ENCODE measurements around the gene CT47A1.
"Not testable (repeated sequence)": the region's sequence is repeated elsewhere in the genome, so short reads cannot be mapped to it uniquely, and the experiment has no call there.

The CT47A1 gene

DNA sequence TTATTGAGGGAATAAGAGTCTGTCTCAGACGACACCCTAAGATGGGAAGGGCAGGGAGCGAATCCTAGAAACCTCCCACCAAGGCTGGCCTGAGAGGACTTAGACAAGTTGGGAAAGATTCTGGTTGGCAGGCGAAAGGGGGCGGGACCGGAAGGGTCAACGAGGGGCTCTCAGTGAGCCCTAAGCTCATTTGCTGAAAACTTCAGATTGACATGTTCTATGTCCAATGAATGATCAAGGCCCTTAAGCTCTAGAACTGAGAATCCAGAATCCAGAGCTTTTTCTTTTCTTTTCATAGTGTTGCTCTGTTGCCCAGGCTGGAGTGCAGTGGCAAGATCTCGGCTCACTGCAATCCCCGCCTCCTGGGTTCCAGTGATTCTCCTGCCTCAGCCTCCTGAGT, at the start of gene CT47A1:
CT47A1 (minus strand) TSS at position 101 of the 400 bp plus-strand sequence. CDS start 231 bp downstream, outside the sequence.
- not testable (repeated sequence) for DNase-seq

DNA sequence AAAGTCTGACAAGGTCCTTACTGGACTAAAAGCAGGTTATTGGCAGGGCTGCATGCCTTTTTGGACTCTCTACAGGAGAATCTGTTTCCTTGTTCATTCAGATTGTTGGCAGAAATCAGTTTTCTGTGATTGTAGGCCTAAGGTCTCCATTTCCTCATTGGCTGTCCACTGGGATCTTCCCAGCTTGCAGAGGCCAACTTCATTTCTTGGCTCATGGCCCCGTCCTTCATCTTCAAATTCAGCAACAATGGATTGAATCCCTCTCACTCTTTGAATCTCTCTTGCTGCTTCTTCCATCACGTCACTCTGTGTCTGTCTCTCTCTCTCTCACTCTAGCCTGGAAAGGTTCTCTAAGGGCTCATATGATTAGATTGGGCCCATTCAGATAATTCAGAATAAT, 47.0 kb upstream of the CT47A1 start:
- DNase-seq: no peak

DNA sequence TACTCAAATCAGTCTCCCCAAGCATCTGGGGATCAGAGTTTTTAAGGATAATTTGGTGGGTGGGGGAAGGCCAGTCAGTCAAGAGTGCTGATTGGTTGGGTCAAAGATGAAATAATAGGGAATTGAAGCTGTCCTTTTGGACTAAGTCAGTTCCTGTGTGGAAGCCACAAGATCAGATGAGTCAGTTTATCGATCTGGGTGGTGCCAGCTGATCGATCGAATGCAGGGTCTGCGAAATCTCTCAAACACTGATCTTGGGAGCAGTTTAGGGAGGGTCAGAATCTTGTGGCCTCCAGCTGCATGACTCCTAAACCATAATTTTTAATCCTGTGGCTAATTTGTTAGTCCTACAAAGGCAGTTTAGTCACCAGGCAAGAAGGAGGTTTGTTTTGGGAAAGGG, 44.5 kb upstream of the CT47A1 start:
- no peak for DNase-seq

DNA sequence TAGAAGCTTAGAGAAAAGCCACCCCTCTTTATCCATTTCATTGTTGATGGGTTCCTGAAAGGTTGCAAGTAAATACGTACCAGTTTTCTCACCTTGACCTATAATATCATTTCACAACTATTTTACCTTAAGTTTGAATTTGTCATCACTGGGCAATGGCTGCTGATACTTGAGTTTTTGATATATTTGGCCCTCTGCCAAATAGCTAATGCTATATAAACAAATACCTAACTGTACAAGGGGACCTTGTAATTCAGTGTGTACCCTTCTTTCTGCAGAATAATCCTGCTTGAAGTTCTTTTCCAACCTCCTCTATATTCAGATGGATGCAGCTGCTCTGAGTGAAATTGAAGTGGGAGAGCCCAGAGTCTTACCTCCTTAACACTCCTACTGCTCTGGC, 42.9 kb upstream of the CT47A1 start:
- DNase-seq: no peak

DNA sequence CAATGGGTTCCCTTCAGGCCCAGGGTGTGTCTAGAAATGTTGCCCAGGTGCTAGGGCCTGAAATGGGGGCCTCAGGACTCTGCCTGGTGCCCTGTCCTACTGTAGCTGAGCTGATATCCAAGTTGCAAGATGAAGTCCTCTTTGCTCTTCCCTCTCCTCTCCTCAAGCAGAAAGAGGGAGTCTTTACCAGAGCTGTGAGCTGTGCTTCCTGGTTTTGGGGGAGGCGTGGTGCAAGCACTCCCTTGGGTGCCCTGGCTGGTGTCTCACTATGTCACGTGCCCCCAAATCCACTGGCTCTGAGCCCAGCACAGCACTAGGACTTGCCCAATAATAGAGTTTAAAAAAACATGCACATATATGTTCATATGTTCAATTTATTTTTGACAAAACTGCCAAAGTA, 29.3 kb upstream of the CT47A1 start:
- no peak for DNase-seq

DNA sequence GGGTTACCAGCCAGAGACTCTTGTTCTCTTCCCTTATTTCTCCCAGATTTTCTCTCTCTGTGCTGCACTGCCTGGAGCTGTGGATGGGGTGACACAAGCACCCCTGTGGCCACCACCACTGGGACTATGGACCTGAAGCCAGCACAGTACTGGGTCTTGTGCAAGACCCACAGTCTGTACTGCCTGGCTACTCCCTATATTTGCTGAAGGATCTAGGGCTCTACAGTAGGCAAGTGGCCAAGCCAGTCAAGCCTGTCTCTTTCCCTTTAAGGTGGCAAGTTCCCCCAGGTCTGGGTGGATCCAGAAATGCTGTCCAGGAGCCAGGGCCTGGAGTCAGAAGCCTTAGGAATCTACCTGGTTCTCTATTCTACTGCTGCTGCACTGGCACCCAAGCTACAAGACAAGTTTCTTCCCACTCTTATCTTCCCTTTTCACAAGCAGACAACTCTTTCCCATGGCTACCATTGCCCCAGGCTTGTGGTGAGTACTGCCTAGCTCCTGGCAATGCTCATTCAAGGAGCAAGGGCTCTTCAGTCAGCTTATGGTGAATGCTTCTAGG, 28.4 kb upstream of the CT47A1 start:
- no peak for DNase-seq

DNA sequence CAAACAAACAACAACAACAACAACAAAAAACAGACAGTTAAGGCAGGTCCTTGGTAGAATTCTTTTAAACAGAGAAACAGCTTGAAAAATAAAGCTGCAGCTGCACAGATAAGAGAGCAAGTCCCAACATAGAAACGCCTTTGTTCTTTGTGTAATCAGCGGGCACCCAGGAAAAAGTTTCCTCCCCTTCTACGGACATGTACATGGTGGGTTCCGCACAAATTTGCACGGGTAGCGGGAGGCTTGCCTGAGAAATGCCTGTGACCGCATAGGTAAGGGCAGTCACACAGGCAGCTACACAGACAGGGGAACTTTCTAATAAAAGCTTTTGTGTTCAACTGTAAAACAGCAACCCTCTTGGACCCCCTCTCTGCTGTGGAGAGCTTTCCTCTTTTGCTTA, 25.7 kb upstream of the CT47A1 start:
- no peak for DNase-seq

DNA sequence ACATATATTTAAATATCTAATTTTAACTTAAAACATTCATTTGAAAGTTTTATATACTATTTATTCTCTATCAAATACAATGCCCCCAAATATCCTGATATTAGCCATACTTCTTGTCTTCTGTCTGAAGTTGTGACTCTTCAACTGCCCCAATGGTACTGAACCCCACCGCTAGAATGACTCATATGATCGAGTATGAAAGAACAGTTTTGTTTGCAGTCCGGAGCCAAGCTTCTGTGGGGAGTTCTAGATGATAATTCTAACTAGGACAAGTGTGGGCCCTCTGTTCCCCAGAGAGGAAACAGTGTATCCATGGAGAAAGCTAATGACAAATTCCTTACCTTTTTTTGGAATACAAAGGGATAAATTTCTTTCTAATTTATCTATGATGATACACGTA, 24.7 kb upstream of the CT47A1 start:
- no peak for DNase-seq

DNA sequence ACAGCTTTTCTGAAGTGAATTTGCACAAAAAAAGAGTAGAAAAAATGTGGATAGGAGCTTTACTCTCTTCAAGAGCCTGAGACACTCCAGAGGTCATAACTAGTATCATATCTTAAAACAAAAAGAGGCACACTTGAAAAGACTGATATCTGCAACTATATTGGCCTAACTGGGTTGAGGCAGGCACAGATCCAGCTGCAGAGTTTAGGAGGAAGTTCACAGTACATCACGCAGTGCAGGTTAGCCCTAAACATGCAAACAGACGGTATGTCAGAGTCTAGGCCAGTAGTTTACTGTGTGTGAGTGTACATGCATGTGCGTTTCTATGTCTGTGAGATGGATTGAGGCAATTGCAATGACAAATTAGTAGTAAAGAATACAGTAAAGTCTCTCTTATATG, 24.2 kb upstream of the CT47A1 start:
- DNase-seq: no peak

DNA sequence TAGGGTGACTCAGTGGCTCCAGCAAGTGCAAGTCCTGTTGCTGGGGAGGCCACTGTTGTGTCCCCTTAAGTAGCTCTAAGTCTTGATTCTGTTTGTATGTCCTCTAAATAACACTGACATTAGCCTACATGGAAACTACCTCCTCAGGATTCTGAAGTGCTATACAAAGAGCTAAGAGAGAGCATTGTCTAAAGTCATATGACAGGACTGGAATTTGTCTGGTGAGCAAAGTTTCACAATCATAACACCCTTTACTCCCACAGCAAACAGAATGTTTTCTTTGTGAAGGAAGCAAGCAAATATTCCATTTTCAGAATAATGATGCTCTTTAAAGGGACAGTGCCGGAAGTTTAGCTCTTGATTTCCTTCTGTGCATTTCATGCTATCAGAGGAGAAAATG, 23.4 kb upstream of the CT47A1 start:
- DNase-seq: no peak

DNA sequence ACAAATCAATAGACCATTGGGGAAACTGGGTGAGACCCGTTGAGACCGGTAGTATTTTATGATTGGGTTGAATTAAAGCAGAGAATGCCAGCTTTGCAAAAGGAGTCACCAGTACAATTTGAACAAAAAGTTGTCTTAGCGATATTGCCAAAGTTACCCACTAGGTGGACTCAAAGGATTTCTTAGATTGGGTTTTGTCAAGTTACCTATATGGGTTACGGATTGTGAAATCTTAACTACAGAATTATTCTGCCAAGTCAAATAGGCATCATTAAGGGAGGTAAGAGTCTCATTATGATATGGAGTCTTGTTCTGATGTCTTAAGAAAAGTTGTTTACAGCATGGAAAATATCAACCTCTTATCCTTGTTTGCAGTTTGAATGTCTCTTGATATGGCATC, 15.0 kb upstream of the CT47A1 start:
- DNase-seq: no peak

DNA sequence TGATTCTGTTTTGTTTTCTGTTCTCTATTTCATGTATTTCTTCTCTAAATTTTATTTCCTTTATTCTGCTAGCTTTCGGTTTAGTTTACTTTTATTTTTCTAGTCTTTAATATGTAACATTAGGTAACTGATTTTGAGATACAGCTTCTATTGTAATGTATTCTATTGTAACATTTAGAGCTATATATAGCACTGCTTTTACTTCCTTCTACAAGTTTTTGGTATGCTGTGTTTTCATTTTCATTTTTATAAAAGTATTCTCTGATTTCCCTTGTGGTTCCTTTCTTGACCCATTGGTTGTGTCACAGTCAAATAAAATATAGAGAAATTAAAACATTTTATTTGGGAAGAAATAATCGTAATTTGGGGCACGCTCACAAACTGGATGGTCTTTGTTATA, 13.9 kb upstream of the CT47A1 start:
- no peak for DNase-seq

DNA sequence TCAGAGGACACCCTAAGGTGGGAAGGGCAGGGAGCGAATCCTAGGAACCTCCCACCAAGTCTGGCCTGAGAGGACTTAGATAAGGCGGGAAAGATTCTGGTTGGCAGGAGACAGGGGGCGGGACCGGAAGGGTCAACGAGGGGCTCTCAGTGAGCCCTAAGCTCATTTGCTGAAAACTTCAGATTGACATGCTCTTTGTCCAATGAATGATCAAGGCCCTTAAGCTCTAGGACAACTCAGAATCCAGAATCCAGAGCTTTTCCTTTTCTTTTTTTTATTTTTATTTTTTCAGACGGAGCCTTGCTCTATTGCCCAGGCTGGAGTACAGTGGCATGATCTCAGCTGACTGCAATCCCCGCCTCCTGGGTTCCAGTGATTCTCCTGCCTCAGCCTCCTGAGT, 29.1 kb downstream of the CT47A1 start, which contains the start of gene CT47A7:
CT47A7 (minus strand) TSS at position 101 of the 400 bp plus-strand sequence. CDS start 255 bp downstream, outside the sequence.
- not testable (repeated sequence) for DNase-seq

Data from activated gamma-delta T cell treated with Interleukin-2 at 50 U/mL for 16 hours (primary cell).